Activated naive CD4-positive, alpha-beta T cell treated with anti-CD3 and anti-CD28 coated beads, Interleukin-2, amount 50 U/mL, for 24 hours (primary cell): Measurements from ENCODE around the gene CEACAM18.

Source experiments
- H3K27ac Mint-ChIP-seq: one replicate; pipeline ENCODE4 v1.8.0; 2021; ENCODE audit warnings: mild to moderate bottlenecking, mixed read lengths
- H3K27me3 Mint-ChIP-seq: one replicate; pipeline ENCODE4 v1.8.0; 2021; ENCODE audit warnings: mixed read lengths
- H3K36me3 Mint-ChIP-seq: one replicate; pipeline ENCODE4 v1.8.0; 2021; ENCODE audit warnings: mixed read lengths
- H3K4me1 Mint-ChIP-seq: one replicate; pipeline ENCODE4 v1.8.0; 2021; ENCODE audit warnings: mixed read lengths
- H3K4me3 Mint-ChIP-seq: one replicate; pipeline ENCODE4 v1.8.0; 2021; ENCODE audit warnings: mild to moderate bottlenecking, mixed read lengths
- H3K9me3 Mint-ChIP-seq: one replicate; pipeline ENCODE4 v1.8.0; 2021; ENCODE audit warnings: mixed read lengths

CEACAM18 gene

GRCh38 chr19:51503286-51503817 is 25.0 kb downstream of the CEACAM18 start:
- H3K4me1 Mint-ChIP-seq, result peaks cover 8% of the 10 kb centered on the region
- H3K27ac Mint-ChIP-seq, result no peak overlapping the region
- peaks cover 7% of the 10 kb centered on the region for H3K9me3 Mint-ChIP-seq
- H3K27me3 Mint-ChIP-seq, result no peaks in the 10 kb centered on the region
- H3K36me3 Mint-ChIP-seq, result peaks cover 2% of the 10 kb centered on the region
- H3K4me3 Mint-ChIP-seq, result no peak overlapping the region

- peaks cover 7% of the 10 kb centered on the region for H3K9me3 Mint-ChIP-seq
- peak overlapping the region; percentile 64 for H3K27ac Mint-ChIP-seq
- H3K4me1 Mint-ChIP-seq, result peaks cover 8% of the 10 kb centered on the region
- no peak overlapping the region for H3K4me3 Mint-ChIP-seq
- peaks cover 2% of the 10 kb centered on the region for H3K36me3 Mint-ChIP-seq
- no peaks in the 10 kb centered on the region for H3K27me3 Mint-ChIP-seq
Observed at GRCh38 chr19:51503896-51504295, 25.6 kb downstream of the CEACAM18 start.

DNA sequence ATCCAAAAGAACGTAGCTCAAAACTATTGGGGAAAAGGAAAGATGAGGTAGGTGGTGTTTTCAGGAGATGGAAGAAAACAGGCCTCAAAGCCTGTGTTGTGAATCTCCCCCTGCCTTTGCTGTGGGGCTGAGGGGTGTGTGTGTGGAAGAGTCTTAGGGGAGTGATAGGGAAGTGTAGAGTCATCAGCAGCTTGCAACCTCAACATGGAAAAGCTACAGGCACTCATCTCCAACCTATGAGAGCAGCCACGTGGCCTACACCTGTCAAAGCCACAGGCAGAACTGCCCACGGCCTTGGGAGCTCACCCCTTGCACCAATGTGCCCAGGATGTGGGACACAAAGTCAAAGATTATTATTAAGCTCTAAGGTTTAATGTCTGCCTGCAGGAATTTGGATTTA is 27.6 kb downstream of the CEACAM18 start:
- H3K36me3 Mint-ChIP-seq, result peaks cover 2% of the 10 kb centered on the region
- H3K27me3 Mint-ChIP-seq, result peaks cover 2% of the 10 kb centered on the region
- H3K4me1 Mint-ChIP-seq, result peaks cover 8% of the 10 kb centered on the region
- H3K27ac Mint-ChIP-seq, result no peak overlapping the region
- no peak overlapping the region for H3K4me3 Mint-ChIP-seq
- H3K9me3 Mint-ChIP-seq, result peaks cover 7% of the 10 kb centered on the region

DNA sequence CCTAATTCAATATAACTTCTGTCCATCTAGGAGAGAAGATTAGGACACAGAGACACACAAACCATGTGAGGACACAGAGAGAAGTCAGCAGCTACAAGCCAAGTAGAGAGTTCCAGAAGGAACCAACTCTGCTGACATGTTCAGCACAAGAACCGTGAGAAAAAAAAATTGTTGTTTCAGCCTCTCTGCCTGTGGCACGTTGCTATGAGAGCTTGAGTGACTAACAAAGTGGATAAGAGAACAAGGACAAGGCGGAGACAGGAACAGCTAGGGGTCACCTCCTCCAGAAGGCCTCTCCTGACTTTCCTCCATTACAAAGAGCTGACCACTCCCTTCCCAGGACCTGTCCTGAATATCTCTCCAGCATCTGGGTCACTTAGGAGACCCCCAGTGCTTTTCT is 28.9 kb downstream of the CEACAM18 start:
- peaks cover 2% of the 10 kb centered on the region for H3K36me3 Mint-ChIP-seq
- H3K9me3 Mint-ChIP-seq, result peaks cover 7% of the 10 kb centered on the region
- H3K27me3 Mint-ChIP-seq, result peaks cover 2% of the 10 kb centered on the region
- H3K4me3 Mint-ChIP-seq, result no peak overlapping the region
- H3K4me1 Mint-ChIP-seq, result no peaks in the 10 kb centered on the region
- H3K27ac Mint-ChIP-seq, result no peak overlapping the region

GRCh38 chr19:51507640-51508058 is 29.3 kb downstream of the CEACAM18 start:
- Mint-ChIP-seq H3K4me3 (no peak overlapping the region), H3K27me3 (peaks cover 2% of the 10 kb centered on the region), H3K27ac (no peak overlapping the region), H3K4me1 (no peaks in the 10 kb centered on the region), H3K36me3 (peaks cover 2% of the 10 kb centered on the region), H3K9me3 (peaks cover 7% of the 10 kb centered on the region)

- no peaks in the 10 kb centered on the region for H3K4me1 Mint-ChIP-seq
- H3K36me3 Mint-ChIP-seq, result peaks cover 2% of the 10 kb centered on the region
- H3K27ac Mint-ChIP-seq, result no peak overlapping the region
- peaks cover 5% of the 10 kb centered on the region for H3K27me3 Mint-ChIP-seq
- peaks cover 7% of the 10 kb centered on the region for H3K9me3 Mint-ChIP-seq
- no peak overlapping the region for H3K4me3 Mint-ChIP-seq
Observed at GRCh38 chr19:51508059-51508733, 29.9 kb downstream of the CEACAM18 start.

DNA sequence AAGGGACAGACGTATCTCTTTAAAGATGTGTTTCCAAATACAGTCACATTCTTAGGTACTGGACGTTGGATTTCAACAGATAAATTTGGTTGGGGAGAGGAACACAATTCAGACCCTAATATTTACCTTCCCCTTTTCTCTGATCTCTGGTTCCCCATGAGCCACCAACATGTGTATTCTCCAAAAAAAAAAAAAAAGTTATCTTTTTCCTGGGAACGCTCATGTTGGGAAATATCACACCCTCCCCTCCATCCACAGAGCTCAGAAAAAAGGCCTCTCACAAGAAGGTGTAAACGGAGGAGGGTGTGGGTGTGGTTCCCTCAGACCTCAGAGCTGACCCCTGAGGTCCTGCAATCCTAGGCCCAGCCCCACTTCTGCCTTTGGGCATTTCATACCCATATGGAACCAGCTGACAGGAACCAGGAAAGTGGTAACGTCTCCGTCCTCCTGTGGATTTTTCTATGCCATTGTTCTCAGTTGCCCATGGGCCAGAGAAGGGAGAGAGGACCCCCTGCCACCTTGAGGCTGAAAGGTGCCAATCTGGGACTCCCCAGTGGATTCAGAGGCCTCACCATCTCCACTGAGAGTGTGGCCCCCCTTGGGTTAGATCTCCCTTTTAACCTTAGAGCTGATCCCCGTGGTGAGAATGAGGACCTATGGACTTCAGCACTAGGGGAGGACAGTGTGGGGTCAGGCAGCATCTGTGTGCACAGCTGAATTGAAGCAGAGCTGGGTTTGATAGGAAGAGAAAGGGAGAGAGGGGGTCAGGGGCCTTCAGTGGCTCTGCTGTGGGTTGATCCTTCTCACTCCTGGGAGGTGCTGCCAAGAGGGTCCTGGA is 31.7 kb downstream of the CEACAM18 start:
- Mint-ChIP-seq H3K36me3 (no peaks in the 10 kb centered on the region), H3K27me3 (peaks cover 6% of the 10 kb centered on the region), H3K4me3 (no peak overlapping the region), H3K4me1 (no peaks in the 10 kb centered on the region), H3K27ac (no peak overlapping the region), H3K9me3 (no peaks in the 10 kb centered on the region)

- H3K27me3 Mint-ChIP-seq, result peaks cover 6% of the 10 kb centered on the region
- H3K27ac Mint-ChIP-seq, result no peak overlapping the region
- no peaks in the 10 kb centered on the region for H3K36me3 Mint-ChIP-seq
- H3K9me3 Mint-ChIP-seq, result no peaks in the 10 kb centered on the region
- no peaks in the 10 kb centered on the region for H3K4me1 Mint-ChIP-seq
- H3K4me3 Mint-ChIP-seq, result no peak overlapping the region
Observed at GRCh38 chr19:51511353-51511752, 33.0 kb downstream of the CEACAM18 start.

GRCh38 chr19:51513968-51514367 is 35.6 kb downstream of the CEACAM18 start:
- H3K4me1 Mint-ChIP-seq, result no peaks in the 10 kb centered on the region
- H3K4me3 Mint-ChIP-seq, result no peak overlapping the region
- no peak overlapping the region for H3K27ac Mint-ChIP-seq
- no peaks in the 10 kb centered on the region for H3K36me3 Mint-ChIP-seq
- H3K9me3 Mint-ChIP-seq, result no peaks in the 10 kb centered on the region
- peaks cover 16% of the 10 kb centered on the region for H3K27me3 Mint-ChIP-seq

DNA sequence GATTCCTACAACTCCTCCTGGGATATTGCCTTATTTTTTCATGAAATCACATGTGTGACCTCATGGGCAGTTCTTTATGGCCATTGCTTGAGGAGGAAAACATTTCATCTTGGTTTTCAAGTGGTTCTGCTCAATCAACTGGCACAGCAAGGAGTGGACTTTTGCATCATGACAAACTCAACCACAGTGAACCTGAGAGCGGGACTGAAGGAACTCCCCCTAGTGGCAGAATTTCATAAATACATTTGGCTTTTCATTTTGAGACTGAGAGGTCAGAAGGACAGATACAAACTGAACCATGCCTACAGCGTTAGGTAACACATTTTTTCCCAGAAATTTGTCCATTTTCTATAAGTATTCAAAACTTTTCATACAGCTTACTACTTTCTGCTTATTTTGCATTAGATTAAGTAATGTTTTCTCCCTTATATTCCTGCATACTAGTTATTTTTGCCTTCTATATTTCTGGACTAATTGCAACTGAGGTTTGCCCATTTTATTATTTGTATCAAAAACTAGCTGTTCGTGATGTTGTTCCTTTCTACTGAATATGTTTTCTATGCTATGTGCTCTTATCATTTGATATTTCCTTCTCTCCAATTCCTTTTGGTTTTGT is 36.6 kb downstream of the CEACAM18 start:
- H3K27me3 Mint-ChIP-seq, result peaks cover 16% of the 10 kb centered on the region
- no peaks in the 10 kb centered on the region for H3K4me1 Mint-ChIP-seq
- no peak overlapping the region for H3K27ac Mint-ChIP-seq
- H3K9me3 Mint-ChIP-seq, result no peaks in the 10 kb centered on the region
- H3K4me3 Mint-ChIP-seq, result no peak overlapping the region
- no peaks in the 10 kb centered on the region for H3K36me3 Mint-ChIP-seq

GRCh38 chr19:51520728-51521127 is 42.4 kb downstream of the CEACAM18 start:
- Mint-ChIP-seq H3K4me3 (no peak overlapping the region), H3K4me1 (no peaks in the 10 kb centered on the region), H3K27me3 (peaks cover 24% of the 10 kb centered on the region), H3K36me3 (no peaks in the 10 kb centered on the region), H3K9me3 (no peaks in the 10 kb centered on the region), H3K27ac (no peak overlapping the region)

DNA sequence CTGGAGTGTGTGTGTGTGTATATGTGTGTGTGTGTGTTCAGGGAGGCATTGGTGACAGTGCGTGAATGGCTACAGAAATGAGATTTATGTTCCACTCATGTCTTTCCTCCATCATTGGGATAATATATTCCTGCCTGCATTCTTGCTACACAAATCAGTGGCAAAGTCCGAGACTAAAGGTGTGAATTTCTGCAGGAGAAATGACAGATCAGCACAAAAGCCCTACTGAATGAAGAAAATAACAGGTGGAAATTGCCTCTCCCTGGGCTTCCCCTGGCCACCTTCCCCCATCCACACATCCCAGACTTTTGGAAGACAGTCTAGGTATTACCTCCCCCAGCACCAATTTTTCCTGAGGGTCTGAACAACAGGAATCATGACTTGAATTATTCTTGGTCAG is 43.0 kb downstream of the CEACAM18 start:
- no peak overlapping the region for H3K27ac Mint-ChIP-seq
- H3K4me1 Mint-ChIP-seq, result no peaks in the 10 kb centered on the region
- peaks cover 24% of the 10 kb centered on the region for H3K27me3 Mint-ChIP-seq
- no peak overlapping the region for H3K4me3 Mint-ChIP-seq
- H3K9me3 Mint-ChIP-seq, result no peaks in the 10 kb centered on the region
- no peaks in the 10 kb centered on the region for H3K36me3 Mint-ChIP-seq

DNA sequence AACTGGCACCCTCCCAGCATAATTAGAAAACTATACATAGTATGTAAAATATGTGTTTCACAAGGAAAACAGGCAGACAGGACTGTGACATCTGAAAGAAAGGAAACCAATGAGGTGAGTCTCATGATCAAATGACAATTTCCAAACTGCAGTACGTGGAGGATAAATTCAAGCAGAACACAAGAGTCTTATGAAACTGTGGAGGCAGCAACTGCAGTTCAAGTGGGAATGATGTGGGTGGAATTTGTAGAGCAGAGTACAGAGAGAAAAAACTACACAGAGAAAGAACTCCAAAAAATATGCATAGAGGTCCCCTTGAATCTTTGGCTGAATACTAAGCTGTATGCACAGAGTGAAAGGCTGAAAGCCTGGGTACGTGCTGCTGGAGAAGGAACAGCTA is 43.4 kb downstream of the CEACAM18 start:
- Mint-ChIP-seq H3K9me3 (no peaks in the 10 kb centered on the region), H3K36me3 (no peaks in the 10 kb centered on the region), H3K27me3 (peaks cover 24% of the 10 kb centered on the region), H3K27ac (no peak overlapping the region), H3K4me3 (no peak overlapping the region), H3K4me1 (no peaks in the 10 kb centered on the region)

- no peaks in the 10 kb centered on the region for H3K36me3 Mint-ChIP-seq
- peaks cover 26% of the 10 kb centered on the region for H3K27me3 Mint-ChIP-seq
- no peak overlapping the region for H3K4me3 Mint-ChIP-seq
- H3K9me3 Mint-ChIP-seq, result no peaks in the 10 kb centered on the region
- H3K4me1 Mint-ChIP-seq, result no peaks in the 10 kb centered on the region
- H3K27ac Mint-ChIP-seq, result no peak overlapping the region
Observed at GRCh38 chr19:51524666-51525264, 46.4 kb downstream of the CEACAM18 start.

DNA sequence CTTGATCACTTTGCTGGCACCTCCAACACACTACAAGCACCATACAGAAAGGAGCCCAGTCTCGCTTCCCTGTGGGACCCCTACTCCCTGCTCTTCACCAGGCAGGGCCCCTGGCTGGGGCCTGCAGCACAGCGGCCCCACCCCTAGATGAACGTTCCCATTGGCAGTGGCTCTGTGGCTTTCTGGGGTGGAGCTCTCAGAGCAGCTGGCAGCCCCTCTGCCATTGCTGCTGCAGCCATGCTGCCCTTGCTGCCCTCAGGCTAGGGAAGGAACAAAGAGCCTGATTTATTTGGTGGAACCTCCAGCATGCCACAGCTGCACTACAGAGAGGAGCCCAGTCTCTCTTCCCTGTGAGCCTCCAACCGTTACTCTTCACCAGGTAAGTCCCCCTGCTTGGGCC is 47.3 kb downstream of the CEACAM18 start:
- Mint-ChIP-seq H3K36me3 (no peaks in the 10 kb centered on the region), H3K9me3 (no peaks in the 10 kb centered on the region), H3K27ac (no peak overlapping the region), H3K4me1 (no peaks in the 10 kb centered on the region), H3K27me3 (peaks cover 30% of the 10 kb centered on the region), H3K4me3 (no peak overlapping the region)
